ENCODE data around the gene SPOCK3.
"Not testable (repeated sequence)": the region's sequence is repeated elsewhere in the genome, so short reads cannot be mapped to it uniquely, and the experiment has no call there.

Gene SPOCK3

GRCh38 chr4:167034983-167035382 lies 199.3 kb downstream of the SPOCK3 start:
- DNase-seq (ENCODE audit: low spot score) = no peak

GRCh38 chr4:167032871-167033270 lies 201.4 kb downstream of the SPOCK3 start:
- DNase-seq (ENCODE audit: low spot score) = no peak

- DNase-seq (ENCODE audit: low spot score) = no peak
These were observed 202.6 kb downstream of the SPOCK3 start for GRCh38 chr4:167031534-167032156.

- no peak for DNase-seq (ENCODE audit: low spot score)
These were observed 205.3 kb downstream of the SPOCK3 start for GRCh38 chr4:167028976-167029375.

- DNase-seq (ENCODE audit: low spot score) = no peak
These were observed 208.6 kb downstream of the SPOCK3 start for GRCh38 chr4:167025670-167026069.

GRCh38 chr4:167023364-167023925 lies 210.8 kb downstream of the SPOCK3 start:
- DNase-seq (ENCODE audit: low spot score) = no peak

GRCh38 chr4:167021545-167022155 lies 212.6 kb downstream of the SPOCK3 start:
- DNase-seq (ENCODE audit: low spot score) = peak; percentile 63

GRCh38 chr4:167020410-167020809 lies 213.9 kb downstream of the SPOCK3 start:
- DNase-seq (ENCODE audit: low spot score) = peak; percentile 25

- DNase-seq (ENCODE audit: low spot score) = no peak
These were observed 219.3 kb downstream of the SPOCK3 start for GRCh38 chr4:167014944-167015343.

GRCh38 chr4:167003326-167003725 lies 231.0 kb downstream of the SPOCK3 start:
- no peak for DNase-seq (ENCODE audit: low spot score)

- no peak for DNase-seq (ENCODE audit: low spot score)
These were observed 234.0 kb downstream of the SPOCK3 start for GRCh38 chr4:167000141-167000852.

- no peak for DNase-seq (ENCODE audit: low spot score)
These were observed 238.1 kb downstream of the SPOCK3 start for GRCh38 chr4:166996216-166996615.

GRCh38 chr4:166994686-166995085 lies 239.6 kb downstream of the SPOCK3 start:
- DNase-seq (ENCODE audit: low spot score) = no peak

GRCh38 chr4:166991006-166991561 lies 243.2 kb downstream of the SPOCK3 start:
- no peak for DNase-seq (ENCODE audit: low spot score)

- DNase-seq (ENCODE audit: low spot score) = no peak
These were observed 244.4 kb downstream of the SPOCK3 start for GRCh38 chr4:166989886-166990285.

GRCh38 chr4:166987026-166987425 lies 247.3 kb downstream of the SPOCK3 start:
- no peak for DNase-seq (ENCODE audit: low spot score)

GRCh38 chr4:166981847-166982246 lies 252.4 kb downstream of the SPOCK3 start:
- no peak for DNase-seq (ENCODE audit: low spot score)

- no peak for DNase-seq (ENCODE audit: low spot score)
These were observed 253.9 kb downstream of the SPOCK3 start for GRCh38 chr4:166980419-166980818.

- DNase-seq (ENCODE audit: low spot score) = no peak
These were observed 256.7 kb downstream of the SPOCK3 start for GRCh38 chr4:166977596-166977995.

- DNase-seq (ENCODE audit: low spot score) = peak; percentile 17
These were observed 262.2 kb downstream of the SPOCK3 start for GRCh38 chr4:166972071-166972470.

GRCh38 chr4:166968219-166968618 lies 266.1 kb downstream of the SPOCK3 start:
- not testable (repeated sequence) for DNase-seq (ENCODE audit: low spot score)

- DNase-seq (ENCODE audit: low spot score) = no peak
These were observed 268.7 kb downstream of the SPOCK3 start for GRCh38 chr4:166965562-166965961.

- peak; percentile 1 for DNase-seq (ENCODE audit: low spot score)
These were observed 276.8 kb downstream of the SPOCK3 start for GRCh38 chr4:166957451-166957850.

Measured in RKO (cell line).